ENCODE measurements around the gene PTPRD.

PTPRD gene

DNA sequence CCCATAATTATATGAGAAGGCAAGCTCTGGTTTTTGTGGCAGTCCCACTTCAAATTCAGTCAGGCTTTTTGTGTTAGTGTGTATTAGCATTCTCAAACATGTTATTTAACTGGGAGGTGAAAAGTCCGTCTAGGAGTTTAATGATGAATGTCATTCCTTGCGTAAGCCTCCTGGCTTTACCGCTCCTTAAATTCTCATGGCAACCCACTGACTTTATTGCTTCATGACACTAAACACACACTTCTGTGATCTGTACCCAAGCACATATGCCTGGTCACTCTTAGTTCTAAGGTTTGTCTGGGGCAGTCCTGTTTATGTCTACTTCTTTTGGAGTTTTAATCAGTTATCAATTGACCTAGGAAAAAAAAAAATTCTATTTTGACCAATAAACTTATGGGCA lies 2135.4 kb downstream of the PTPRD start:
- DNase-seq (ENCODE audit: low read depth), result no peak
- TF ChIP-seq, protein P1, sequence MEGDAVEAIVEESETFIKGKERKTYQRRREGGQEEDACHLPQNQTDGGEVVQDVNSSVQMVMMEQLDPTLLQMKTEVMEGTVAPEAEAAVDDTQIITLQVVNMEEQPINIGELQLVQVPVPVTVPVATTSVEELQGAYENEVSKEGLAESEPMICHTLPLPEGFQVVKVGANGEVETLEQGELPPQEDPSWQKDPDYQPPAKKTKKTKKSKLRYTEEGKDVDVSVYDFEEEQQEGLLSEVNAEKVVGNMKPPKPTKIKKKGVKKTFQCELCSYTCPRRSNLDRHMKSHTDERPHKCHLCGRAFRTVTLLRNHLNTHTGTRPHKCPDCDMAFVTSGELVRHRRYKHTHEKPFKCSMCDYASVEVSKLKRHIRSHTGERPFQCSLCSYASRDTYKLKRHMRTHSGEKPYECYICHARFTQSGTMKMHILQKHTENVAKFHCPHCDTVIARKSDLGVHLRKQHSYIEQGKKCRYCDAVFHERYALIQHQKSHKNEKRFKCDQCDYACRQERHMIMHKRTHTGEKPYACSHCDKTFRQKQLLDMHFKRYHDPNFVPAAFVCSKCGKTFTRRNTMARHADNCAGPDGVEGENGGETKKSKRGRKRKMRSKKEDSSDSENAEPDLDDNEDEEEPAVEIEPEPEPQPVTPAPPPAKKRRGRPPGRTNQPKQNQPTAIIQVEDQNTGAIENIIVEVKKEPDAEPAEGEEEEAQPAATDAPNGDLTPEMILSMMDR (IDR thresholded peaks at IDR 0.05; ENCODE audit: low read depth, low read length, missing control alignments), result no peak
- no peak overlapping the region for H3K4me3 ChIP-seq (ENCODE audit: low read depth, low read length)
- in situ Hi-C loops (cut with HindIII; ENCODE audit: low sequenced_read_pairs), result no loop called here

- no peak overlapping the region for H3K4me3 ChIP-seq (ENCODE audit: low read depth, low read length)
- no peak for DNase-seq (ENCODE audit: low read depth)
- TF ChIP-seq, protein P1 (IDR thresholded peaks at IDR 0.05; ENCODE audit: low read depth, low read length, missing control alignments), result no peak
- in situ Hi-C loops (cut with HindIII; ENCODE audit: low sequenced_read_pairs), result no loop called here
Measured at GRCh38 chr9:8474937-8475336, 2137.9 kb downstream of the PTPRD start.

DNA sequence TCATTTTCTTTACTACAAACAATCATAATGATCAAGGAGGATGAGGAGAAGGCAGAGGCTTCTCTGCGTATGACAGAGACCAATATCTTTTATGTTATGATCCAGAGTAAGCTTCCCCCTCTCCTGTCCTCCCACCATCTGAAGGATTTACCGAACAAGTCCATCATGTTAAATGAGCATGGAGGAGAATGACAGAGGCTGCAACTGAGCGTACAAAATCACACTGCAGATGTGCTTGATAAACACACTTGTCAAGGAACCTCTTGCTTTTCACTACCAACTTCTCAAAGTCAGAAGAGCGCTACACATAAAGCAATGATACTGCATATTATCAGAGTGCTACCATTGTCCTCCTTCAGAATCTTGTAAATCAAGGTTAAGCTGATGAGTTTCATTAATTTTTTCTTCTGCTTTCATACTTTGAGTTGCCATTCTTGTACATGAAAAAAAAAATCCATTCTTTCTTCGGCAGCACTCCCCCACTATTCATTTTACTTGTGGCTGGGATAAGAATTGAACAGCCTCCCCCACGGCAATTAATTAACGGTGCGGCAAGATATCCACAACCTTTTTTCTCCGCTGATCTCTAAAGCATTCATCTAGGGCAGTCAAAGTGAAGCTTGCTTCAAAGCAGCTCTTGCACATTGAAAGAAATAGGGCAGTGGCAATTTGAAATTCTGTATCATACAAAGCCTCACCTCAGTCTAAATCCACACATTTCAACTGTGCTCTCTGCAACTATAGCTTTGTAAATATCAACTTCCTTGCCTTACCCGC lies 2139.4 kb downstream of the PTPRD start:
- H3K4me3 ChIP-seq (ENCODE audit: low read depth, low read length), result no peak overlapping the region
- TF ChIP-seq, protein P1 (IDR thresholded peaks at IDR 0.05; ENCODE audit: low read depth, low read length, missing control alignments), result no peak
- no peak for DNase-seq (ENCODE audit: low read depth)
- in situ Hi-C loops (cut with HindIII; ENCODE audit: low sequenced_read_pairs), result no loop called here

- TF ChIP-seq, protein P1 (IDR thresholded peaks at IDR 0.05; ENCODE audit: low read depth, low read length, missing control alignments), result no peak
- no peak overlapping the region for H3K4me3 ChIP-seq (ENCODE audit: low read depth, low read length)
- no peak for DNase-seq (ENCODE audit: low read depth)
- in situ Hi-C loops (cut with HindIII; ENCODE audit: low sequenced_read_pairs), result no loop called here
Measured at GRCh38 chr9:8468045-8468637, 2144.7 kb downstream of the PTPRD start.

- TF ChIP-seq, protein P1 (IDR thresholded peaks at IDR 0.05; ENCODE audit: low read depth, low read length, missing control alignments), result no peak
- in situ Hi-C loops (cut with HindIII; ENCODE audit: low sequenced_read_pairs), result no loop called here
- no peak for DNase-seq (ENCODE audit: low read depth)
- no peak overlapping the region for H3K4me3 ChIP-seq (ENCODE audit: low read depth, low read length)
Measured at GRCh38 chr9:8457816-8458215, 2155.0 kb downstream of the PTPRD start.

GRCh38 chr9:8457055-8457454 lies 2155.7 kb downstream of the PTPRD start:
- no peak overlapping the region for H3K4me3 ChIP-seq (ENCODE audit: low read depth, low read length)
- no peak for DNase-seq (ENCODE audit: low read depth)
- TF ChIP-seq, protein P1 (IDR thresholded peaks at IDR 0.05; ENCODE audit: low read depth, low read length, missing control alignments), result no peak
- in situ Hi-C loops (cut with HindIII; ENCODE audit: low sequenced_read_pairs), result no loop called here
